HG03039 (cell line): ENCODE data around the gene SPEM3.

Source experiments
- ATAC-seq: cut with Tn5 transposase; IDR thresholded peaks from one replicate; pipeline ENCODE4 v1.9.1; 2021; ENCODE audit warnings: mild to moderate bottlenecking, moderate library complexity; ENCODE audit not compliant: unreplicated experiment

The SPEM3 gene

GRCh38 chr17:7419819-7420610, 8.6 kb upstream of the SPEM3 start, which contains the start of gene SPEM1:
TSS of gene SPEM1 (plus strand) at chr17:7420324. CDS start at chr17:7420385, 61 bp downstream.
- no peak for ATAC-seq

- ATAC-seq, result no peak
These were observed 7.5 kb upstream of the SPEM3 start for GRCh38 chr17:7421186-7421585.

- no peak for ATAC-seq
These were observed 5.0 kb upstream of the SPEM3 start for GRCh38 chr17:7423679-7424078.

GRCh38 chr17:7425316-7425715, 3.3 kb upstream of the SPEM3 start, which contains the start of gene SPEM2:
TSS of gene SPEM2 (plus strand) at chr17:7425616. CDS start at chr17:7425689, 73 bp downstream.
- no peak for ATAC-seq

GRCh38 chr17:7425756-7426155, 2.9 kb upstream of the SPEM3 start:
- ATAC-seq, result no peak

- ATAC-seq, result no peak
These were observed 2.3 kb upstream of the SPEM3 start for GRCh38 chr17:7426203-7426863.

- ATAC-seq, result no peak
These were observed 1.7 kb upstream of the SPEM3 start for GRCh38 chr17:7426896-7427489.

- ATAC-seq, result no peak
These were observed 1.1 kb upstream of the SPEM3 start for GRCh38 chr17:7427549-7427948.

- ATAC-seq, result no peak
These were observed 1.1 kb downstream of the SPEM3 start for GRCh38 chr17:7429722-7430121.

- ATAC-seq, result no peak
These were observed 2.6 kb downstream of the SPEM3 start for GRCh38 chr17:7431231-7431630.

- no peak for ATAC-seq
These were observed 3.6 kb downstream of the SPEM3 start for GRCh38 chr17:7432296-7432695.

GRCh38 chr17:7435676-7436555, 7.3 kb downstream of the SPEM3 start:
- no peak for ATAC-seq

- ATAC-seq, result no peak
These were observed 8.1 kb downstream of the SPEM3 start for GRCh38 chr17:7436556-7437368.

- ATAC-seq, result no peak
These were observed 8.8 kb downstream of the SPEM3 start for GRCh38 chr17:7437369-7437863.

GRCh38 chr17:7437950-7438614, 9.4 kb downstream of the SPEM3 start:
- no peak for ATAC-seq

- no peak for ATAC-seq
These were observed 10.2 kb downstream of the SPEM3 start for GRCh38 chr17:7438656-7439460.

GRCh38 chr17:7439462-7440112, 10.9 kb downstream of the SPEM3 start, which contains the start of gene FGF11:
TSS of gene FGF11 (plus strand) at chr17:7439512. CDS start at chr17:7439621, 109 bp downstream.
- ATAC-seq, result no peak
